Ammon's horn (tissue), 1 donor: Measurements from ENCODE around the gene LIN7B.

Source experiments
- DNase-seq: peaks from one replicate; pipeline ENCODE4 v3.0.0-alpha.2; 2016; ENCODE audit warnings: low spot score

The LIN7B gene

GRCh38 chr19:49165865-49166301 is 51.7 kb downstream of the LIN7B start:
- DNase-seq = no peak

DNA sequence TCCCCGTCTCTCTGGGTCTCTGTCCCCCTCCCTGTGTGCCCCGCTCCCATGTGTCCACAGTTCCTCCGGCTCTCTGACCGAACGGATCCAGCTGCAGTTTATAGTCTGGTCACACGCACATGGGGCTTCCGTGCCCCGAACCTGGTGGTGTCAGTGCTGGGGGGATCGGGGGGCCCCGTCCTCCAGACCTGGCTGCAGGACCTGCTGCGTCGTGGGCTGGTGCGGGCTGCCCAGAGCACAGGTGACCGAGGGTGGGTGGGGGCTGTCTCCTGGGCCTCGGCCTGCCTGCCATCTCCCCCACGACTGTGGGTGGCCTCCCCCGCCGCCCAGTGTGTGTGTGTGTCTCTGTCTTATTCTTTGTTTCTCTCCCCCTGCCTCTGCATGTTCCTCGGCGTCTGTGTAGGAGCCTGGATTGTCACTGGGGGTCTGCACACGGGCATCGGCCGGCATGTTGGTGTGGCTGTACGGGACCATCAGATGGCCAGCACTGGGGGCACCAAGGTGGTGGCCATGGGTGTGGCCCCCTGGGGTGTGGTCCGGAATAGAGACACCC is 53.8 kb downstream of the LIN7B start:
- no peak for DNase-seq
